ENCODE results near the gene CLASRP.

DNA sequence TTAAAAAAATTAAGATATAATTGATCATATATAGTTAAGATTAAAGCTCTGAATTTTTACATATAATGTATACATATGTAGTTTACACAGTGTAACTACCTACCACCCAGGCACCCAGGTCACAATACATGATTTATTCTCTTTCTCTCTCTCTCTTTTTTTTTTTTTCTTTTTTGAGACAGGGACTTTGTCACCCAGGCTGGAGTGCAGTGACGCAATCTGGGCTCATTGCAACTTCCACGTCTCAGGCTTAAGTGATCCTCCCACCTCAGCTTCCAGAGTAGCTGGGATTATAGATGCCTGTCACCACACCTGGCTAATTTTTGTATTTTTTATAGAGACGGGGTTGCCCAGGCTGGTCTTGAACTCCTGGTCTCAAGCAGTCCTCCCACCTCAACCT is 18.8 kb upstream of the CLASRP start:
- TF ChIP-seq POLR2A (IDR thresholded peaks at IDR 0.05), result no peak
- TF ChIP-seq, protein P1, sequence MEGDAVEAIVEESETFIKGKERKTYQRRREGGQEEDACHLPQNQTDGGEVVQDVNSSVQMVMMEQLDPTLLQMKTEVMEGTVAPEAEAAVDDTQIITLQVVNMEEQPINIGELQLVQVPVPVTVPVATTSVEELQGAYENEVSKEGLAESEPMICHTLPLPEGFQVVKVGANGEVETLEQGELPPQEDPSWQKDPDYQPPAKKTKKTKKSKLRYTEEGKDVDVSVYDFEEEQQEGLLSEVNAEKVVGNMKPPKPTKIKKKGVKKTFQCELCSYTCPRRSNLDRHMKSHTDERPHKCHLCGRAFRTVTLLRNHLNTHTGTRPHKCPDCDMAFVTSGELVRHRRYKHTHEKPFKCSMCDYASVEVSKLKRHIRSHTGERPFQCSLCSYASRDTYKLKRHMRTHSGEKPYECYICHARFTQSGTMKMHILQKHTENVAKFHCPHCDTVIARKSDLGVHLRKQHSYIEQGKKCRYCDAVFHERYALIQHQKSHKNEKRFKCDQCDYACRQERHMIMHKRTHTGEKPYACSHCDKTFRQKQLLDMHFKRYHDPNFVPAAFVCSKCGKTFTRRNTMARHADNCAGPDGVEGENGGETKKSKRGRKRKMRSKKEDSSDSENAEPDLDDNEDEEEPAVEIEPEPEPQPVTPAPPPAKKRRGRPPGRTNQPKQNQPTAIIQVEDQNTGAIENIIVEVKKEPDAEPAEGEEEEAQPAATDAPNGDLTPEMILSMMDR (IDR thresholded peaks at IDR 0.05), result no peak
- no peak for TF ChIP-seq POLR2AphosphoS5 (IDR thresholded peaks at IDR 0.05)

Measured in breast epithelium (tissue), 3 donors.